ENCODE results near the gene MICALL2.

- TF ChIP-seq EZH2 (IDR thresholded peaks at IDR 0.05; ENCODE audit: insufficient read depth, poor library complexity, severe bottlenecking): no peak
- no peak for TF ChIP-seq EZH2phosphoT487 (IDR thresholded peaks at IDR 0.05; ENCODE audit: insufficient read depth, low read depth)
These were observed 51.4 kb downstream of the MICALL2 start for GRCh38 chr7:1407892-1408291.
